Gastroesophageal sphincter (tissue), 3 donors: Measurements from ENCODE around the gene SLAIN1.

Experiments
- EP300 ChIP-seq: sonication (generic); formaldehyde crosslinking; IDR thresholded peaks from one replicate; pipeline ENCODE4 v1.6.1; 2017; ENCODE audit warnings: antibody characterized with exemption, mild to moderate bottlenecking
- POLR2A ChIP-seq, 2 donors: fragments of 450-650 bp; IDR thresholded peaks; one replicate each; pipeline ENCODE4 v1.6.1; 2017; ENCODE audit warnings: antibody characterized with exemption in 2 of 2, mild to moderate bottlenecking in 2 of 2, moderate library complexity in 1 of 2
- TF ChIP-seq, protein P1 (sequence below), 4 experiments: fragments of 200-600 bp in 2 of 4; fragments of 450-650 bp in 2 of 4; sonication (generic) in 1 of 4; IDR thresholded peaks; one replicate each; pipeline ENCODE4 v1.5.1; 2017 to 2019; ENCODE audit warnings: antibody characterized with exemption in 4 of 4, mild to moderate bottlenecking in 2 of 4, moderate library complexity in 2 of 4

- TF ChIP-seq, protein P1, sequence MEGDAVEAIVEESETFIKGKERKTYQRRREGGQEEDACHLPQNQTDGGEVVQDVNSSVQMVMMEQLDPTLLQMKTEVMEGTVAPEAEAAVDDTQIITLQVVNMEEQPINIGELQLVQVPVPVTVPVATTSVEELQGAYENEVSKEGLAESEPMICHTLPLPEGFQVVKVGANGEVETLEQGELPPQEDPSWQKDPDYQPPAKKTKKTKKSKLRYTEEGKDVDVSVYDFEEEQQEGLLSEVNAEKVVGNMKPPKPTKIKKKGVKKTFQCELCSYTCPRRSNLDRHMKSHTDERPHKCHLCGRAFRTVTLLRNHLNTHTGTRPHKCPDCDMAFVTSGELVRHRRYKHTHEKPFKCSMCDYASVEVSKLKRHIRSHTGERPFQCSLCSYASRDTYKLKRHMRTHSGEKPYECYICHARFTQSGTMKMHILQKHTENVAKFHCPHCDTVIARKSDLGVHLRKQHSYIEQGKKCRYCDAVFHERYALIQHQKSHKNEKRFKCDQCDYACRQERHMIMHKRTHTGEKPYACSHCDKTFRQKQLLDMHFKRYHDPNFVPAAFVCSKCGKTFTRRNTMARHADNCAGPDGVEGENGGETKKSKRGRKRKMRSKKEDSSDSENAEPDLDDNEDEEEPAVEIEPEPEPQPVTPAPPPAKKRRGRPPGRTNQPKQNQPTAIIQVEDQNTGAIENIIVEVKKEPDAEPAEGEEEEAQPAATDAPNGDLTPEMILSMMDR (IDR thresholded peaks at IDR 0.05) = no peak
- TF ChIP-seq POLR2A (IDR thresholded peaks at IDR 0.05) (no peak), EP300 (no peak)
These were observed 110.1 kb downstream of the SLAIN1 start for GRCh38 chr13:77807431-77808135.
